ENCODE measurements around the gene SQSTM1. TPM values are rescaled to one million over a fixed set of nuclear protein-coding genes. Genes with fewer than 3 reads are reported as not detected.
A peak's percentile ranks its signal among the peaks of the same experiment; 100 is the strongest.
"Not testable (repeated sequence)": the region's sequence is repeated elsewhere in the genome, so short reads cannot be mapped to it uniquely, and the experiment has no call there.

SQSTM1 gene
- total RNA-seq, 1 experiment from 2014 or later: 612 TPM

GRCh38 chr5:179870403-179870903, 49.7 kb downstream of the SQSTM1 start:
- Mint-ChIP-seq H3K27me3 (ENCODE audit: insufficient read depth, unreplicated experiment) (no peaks in the 10 kb centered on the region), H3K36me3 (ENCODE audit: insufficient read depth, unreplicated experiment) (peaks cover 80% of the 10 kb centered on the region), H3K9me3 (ENCODE audit: unreplicated experiment) (no peaks in the 10 kb centered on the region), H3K4me3 (ENCODE audit: unreplicated experiment) (no peak overlapping the region), H3K27ac (ENCODE audit: low read depth, unreplicated experiment) (no peak overlapping the region), H3K4me1 (ENCODE audit: insufficient read depth, unreplicated experiment) (peaks cover under 1% of the 10 kb centered on the region)
- BruUV-seq (replicated peaks): no TSS peak
- DNase-seq (ENCODE audit: unreplicated experiment): peak; percentile 65
- peak; percentile 39 for TF ChIP-seq CTCF (IDR thresholded peaks at IDR 0.05; ENCODE audit: unreplicated experiment)
- ChIA-PET CTCF (no interaction called here), POLR2A (interaction anchor here (1.0 to 3.2 kb wide), 5 partner anchors 9 to 1321 kb away, joined by 3 to 18 read pairs (median 4); partner anchors contain the start of gene MRNIP)
- intact Hi-C loops (cut with micrococcal nuclease): no loop called here

- Mint-ChIP-seq H3K36me3 (ENCODE audit: insufficient read depth, unreplicated experiment) (peaks cover 79% of the 10 kb centered on the region), H3K4me1 (ENCODE audit: insufficient read depth, unreplicated experiment) (no peaks in the 10 kb centered on the region), H3K27me3 (ENCODE audit: insufficient read depth, unreplicated experiment) (no peaks in the 10 kb centered on the region), H3K27ac (ENCODE audit: low read depth, unreplicated experiment) (no peak overlapping the region), H3K4me3 (ENCODE audit: unreplicated experiment) (no peak overlapping the region), H3K9me3 (ENCODE audit: unreplicated experiment) (no peaks in the 10 kb centered on the region)
- TF ChIP-seq CTCF (IDR thresholded peaks at IDR 0.05; ENCODE audit: unreplicated experiment): no peak
- CTCF ChIA-PET: interaction anchor here (0.6 kb wide), 1 partner anchor 172 kb away, joined by 3 read pairs; no protein-coding TSS in a partner anchor
- BruUV-seq (replicated peaks): no TSS peak
- intact Hi-C loops (cut with micrococcal nuclease): no loop called here
- no peak for DNase-seq (ENCODE audit: unreplicated experiment)
- POLR2A ChIA-PET: interaction anchor here (1.0 to 3.2 kb wide), 4 partner anchors 9 to 1321 kb away, joined by 3 to 18 read pairs (median 4); partner anchors contain the start of gene MRNIP
Measured at GRCh38 chr5:179870952-179871351, 50.2 kb downstream of the SQSTM1 start.

GRCh38 chr5:179871533-179871932, 50.8 kb downstream of the SQSTM1 start:
- H3K4me3 Mint-ChIP-seq (ENCODE audit: unreplicated experiment); DNase-seq (ENCODE audit: unreplicated experiment); intact Hi-C loops (cut with micrococcal nuclease); BruUV-seq (replicated peaks); H3K27ac Mint-ChIP-seq (ENCODE audit: low read depth, unreplicated experiment); H3K27me3 Mint-ChIP-seq (ENCODE audit: insufficient read depth, unreplicated experiment); H3K9me3 Mint-ChIP-seq (ENCODE audit: unreplicated experiment); H3K4me1 Mint-ChIP-seq (ENCODE audit: insufficient read depth, unreplicated experiment): not testable (repeated sequence)
- ChIA-PET POLR2A (interaction anchor here (1.0 to 3.2 kb wide), 4 partner anchors 10 to 1320 kb away, joined by 3 to 18 read pairs (median 4); partner anchors contain the start of gene MRNIP), CTCF (interaction anchor here (0.6 kb wide), 1 partner anchor 172 kb away, joined by 3 read pairs; no protein-coding TSS in a partner anchor)
- peaks cover 77% of the 10 kb centered on the region for H3K36me3 Mint-ChIP-seq (ENCODE audit: insufficient read depth, unreplicated experiment)

- no peak for DNase-seq (ENCODE audit: unreplicated experiment)
- no peak overlapping the region for H3K4me3 Mint-ChIP-seq (ENCODE audit: unreplicated experiment)
- H3K27me3 Mint-ChIP-seq (ENCODE audit: insufficient read depth, unreplicated experiment): no peaks in the 10 kb centered on the region
- ChIA-PET CTCF (interaction anchor here (1.8 kb wide), 1 partner anchor 10 kb away, joined by 11 read pairs; no protein-coding TSS in a partner anchor), POLR2A (interaction anchor here (0.8 to 3.2 kb wide), 2 partner anchors 11 kb away, joined by 3 to 18 read pairs; no protein-coding TSS in a partner anchor)
- no peaks in the 10 kb centered on the region for H3K4me1 Mint-ChIP-seq (ENCODE audit: insufficient read depth, unreplicated experiment)
- BruUV-seq (replicated peaks): no TSS peak
- H3K9me3 Mint-ChIP-seq (ENCODE audit: unreplicated experiment): no peaks in the 10 kb centered on the region
- no peak overlapping the region for H3K27ac Mint-ChIP-seq (ENCODE audit: low read depth, unreplicated experiment)
- peaks cover 77% of the 10 kb centered on the region for H3K36me3 Mint-ChIP-seq (ENCODE audit: insufficient read depth, unreplicated experiment)
- TF ChIP-seq CTCF (IDR thresholded peaks at IDR 0.05; ENCODE audit: unreplicated experiment): no peak
- intact Hi-C loops (cut with micrococcal nuclease): no loop called here
Measured at GRCh38 chr5:179872055-179872827, 51.5 kb downstream of the SQSTM1 start.

Data from MCF 10A (cell line).